ENCODE results near the gene GFER. TPM values are rescaled to one million over a fixed set of nuclear protein-coding genes. Genes with fewer than 3 reads are reported as not detected.

The GFER gene
- total RNA-seq, 1 experiment from 2014 or later: 58.5 TPM

- no peak for DNase-seq (ENCODE audit: low spot score)
- TF ChIP-seq FOXP1 (CRISPR knock-in tag; IDR thresholded peaks at IDR 0.05; ENCODE audit: borderline replicate concordance): no peak
- no peak for TF ChIP-seq SOX15 (CRISPR knock-in tag; IDR thresholded peaks at IDR 0.05)
- TF ChIP-seq ZBTB21 (CRISPR knock-in tag; IDR thresholded peaks at IDR 0.05; ENCODE audit: borderline replicate concordance): no peak
- no peak for TF ChIP-seq ETV6 (CRISPR knock-in tag; IDR thresholded peaks at IDR 0.05)
- no peak for TF ChIP-seq MLX (CRISPR knock-in tag; IDR thresholded peaks at IDR 0.05)
- no peak for TF ChIP-seq ZNF219 (CRISPR knock-in tag; IDR thresholded peaks at IDR 0.05; ENCODE audit: borderline replicate concordance)
- TF ChIP-seq MYBL2 (CRISPR knock-in tag; IDR thresholded peaks at IDR 0.05): no peak
- no peak for TF ChIP-seq ZNF232 (CRISPR knock-in tag; IDR thresholded peaks at IDR 0.05)
- no peak for TF ChIP-seq ZNF512 (CRISPR knock-in tag; IDR thresholded peaks at IDR 0.05; ENCODE audit: borderline replicate concordance)
- TF ChIP-seq KAT7 (CRISPR knock-in tag; IDR thresholded peaks at IDR 0.05; ENCODE audit: borderline replicate concordance): no peak
- TF ChIP-seq ZNF396 (CRISPR knock-in tag; IDR thresholded peaks at IDR 0.05; ENCODE audit: borderline replicate concordance): no peak
- no peak for TF ChIP-seq ZNF416 (CRISPR knock-in tag; IDR thresholded peaks at IDR 0.05)
- TF ChIP-seq, protein P1, sequence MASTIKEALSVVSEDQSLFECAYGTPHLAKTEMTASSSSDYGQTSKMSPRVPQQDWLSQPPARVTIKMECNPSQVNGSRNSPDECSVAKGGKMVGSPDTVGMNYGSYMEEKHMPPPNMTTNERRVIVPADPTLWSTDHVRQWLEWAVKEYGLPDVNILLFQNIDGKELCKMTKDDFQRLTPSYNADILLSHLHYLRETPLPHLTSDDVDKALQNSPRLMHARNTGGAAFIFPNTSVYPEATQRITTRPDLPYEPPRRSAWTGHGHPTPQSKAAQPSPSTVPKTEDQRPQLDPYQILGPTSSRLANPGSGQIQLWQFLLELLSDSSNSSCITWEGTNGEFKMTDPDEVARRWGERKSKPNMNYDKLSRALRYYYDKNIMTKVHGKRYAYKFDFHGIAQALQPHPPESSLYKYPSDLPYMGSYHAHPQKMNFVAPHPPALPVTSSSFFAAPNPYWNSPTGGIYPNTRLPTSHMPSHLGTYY (CRISPR knock-in tag; IDR thresholded peaks at IDR 0.05): no peak
- TF ChIP-seq EMX1 (CRISPR knock-in tag; IDR thresholded peaks at IDR 0.05): no peak
- TF ChIP-seq FOXJ3 (CRISPR knock-in tag; IDR thresholded peaks at IDR 0.05; ENCODE audit: borderline replicate concordance): no peak
- TF ChIP-seq ELF4 (CRISPR knock-in tag; IDR thresholded peaks at IDR 0.05; ENCODE audit: low read depth): no peak
- no peak for TF ChIP-seq SMAD3 (CRISPR knock-in tag; IDR thresholded peaks at IDR 0.05; ENCODE audit: borderline replicate concordance)
- no peak for TF ChIP-seq MAX (CRISPR knock-in tag; IDR thresholded peaks at IDR 0.05)
- TF ChIP-seq, protein P2, sequence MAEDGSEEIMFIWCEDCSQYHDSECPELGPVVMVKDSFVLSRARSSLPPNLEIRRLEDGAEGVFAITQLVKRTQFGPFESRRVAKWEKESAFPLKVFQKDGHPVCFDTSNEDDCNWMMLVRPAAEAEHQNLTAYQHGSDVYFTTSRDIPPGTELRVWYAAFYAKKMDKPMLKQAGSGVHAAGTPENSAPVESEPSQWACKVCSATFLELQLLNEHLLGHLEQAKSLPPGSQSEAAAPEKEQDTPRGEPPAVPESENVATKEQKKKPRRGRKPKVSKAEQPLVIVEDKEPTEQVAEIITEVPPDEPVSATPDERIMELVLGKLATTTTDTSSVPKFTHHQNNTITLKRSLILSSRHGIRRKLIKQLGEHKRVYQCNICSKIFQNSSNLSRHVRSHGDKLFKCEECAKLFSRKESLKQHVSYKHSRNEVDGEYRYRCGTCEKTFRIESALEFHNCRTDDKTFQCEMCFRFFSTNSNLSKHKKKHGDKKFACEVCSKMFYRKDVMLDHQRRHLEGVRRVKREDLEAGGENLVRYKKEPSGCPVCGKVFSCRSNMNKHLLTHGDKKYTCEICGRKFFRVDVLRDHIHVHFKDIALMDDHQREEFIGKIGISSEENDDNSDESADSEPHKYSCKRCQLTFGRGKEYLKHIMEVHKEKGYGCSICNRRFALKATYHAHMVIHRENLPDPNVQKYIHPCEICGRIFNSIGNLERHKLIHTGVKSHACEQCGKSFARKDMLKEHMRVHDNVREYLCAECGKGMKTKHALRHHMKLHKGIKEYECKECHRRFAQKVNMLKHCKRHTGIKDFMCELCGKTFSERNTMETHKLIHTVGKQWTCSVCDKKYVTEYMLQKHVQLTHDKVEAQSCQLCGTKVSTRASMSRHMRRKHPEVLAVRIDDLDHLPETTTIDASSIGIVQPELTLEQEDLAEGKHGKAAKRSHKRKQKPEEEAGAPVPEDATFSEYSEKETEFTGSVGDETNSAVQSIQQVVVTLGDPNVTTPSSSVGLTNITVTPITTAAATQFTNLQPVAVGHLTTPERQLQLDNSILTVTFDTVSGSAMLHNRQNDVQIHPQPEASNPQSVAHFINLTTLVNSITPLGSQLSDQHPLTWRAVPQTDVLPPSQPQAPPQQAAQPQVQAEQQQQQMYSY (CRISPR knock-in tag; IDR thresholded peaks at IDR 0.05): no peak
- POLR2A ChIA-PET: no interaction called here
- peaks cover 26% of the 10 kb centered on the region for H3K27me3 Mint-ChIP-seq (ENCODE audit: low read depth)
- H3K4me3 Mint-ChIP-seq: no peak overlapping the region
- CTCF ChIA-PET: interaction anchor here (0.5 to 6.5 kb wide), 4 partner anchors 9 to 21 kb away, joined by 3 to 82 read pairs (median 4); no protein-coding TSS in a partner anchor
- ATAC-seq: no peak
- H3K4me1 Mint-ChIP-seq: peaks cover 9% of the 10 kb centered on the region
- no peak overlapping the region for H3K27ac Mint-ChIP-seq
- peaks cover 3% of the 10 kb centered on the region; the same call in 1 of the 2 replicates for H3K36me3 Mint-ChIP-seq
- no peaks in the 10 kb centered on the region for H3K9me3 Mint-ChIP-seq
Measured at GRCh38 chr16:2013527-2013926, 29.5 kb downstream of the GFER start.
